Thoracic aorta (tissue), 2 donors: ENCODE data around the gene GABRE. TPM values are rescaled to one million over a fixed set of nuclear protein-coding genes. Genes with fewer than 3 reads are reported as not detected.

Experiments used
- ATAC-seq: fragments of 150-250 bp; one replicate; pipeline ENCODE4 v1.8.0; 2017; ENCODE audit warnings: low read depth; ENCODE audit not compliant: insufficient number of reproducible peaks, low FRiP score
- DNase-seq: peaks from one replicate; pipeline ENCODE4 v3.0.0-alpha.2; 2020; ENCODE audit warnings: low spot score
- H3K27ac ChIP-seq, 2 donors: fragments of 200-600 bp; sonication (generic); 1 replicate in 1 of 2; 2 replicates in 1 of 2; pipeline ENCODE4 v1.5.1; 2016; ENCODE audit warnings: mild to moderate bottlenecking in 2 of 2, moderate library complexity in 2 of 2
- H3K27me3 ChIP-seq: fragments of 200-600 bp; sonication (generic); replicated peaks from 2 replicates; pipeline ENCODE4 v1.6.0; 2016; ENCODE audit warnings: mild to moderate bottlenecking; ENCODE audit not compliant: insufficient read depth
- H3K36me3 ChIP-seq: fragments of 200-600 bp; sonication (generic); one replicate; pipeline ENCODE4 v1.5.1; 2016
- H3K4me1 ChIP-seq, 2 donors: fragments of 200-600 bp; sonication (generic); 1 replicate in 1 of 2; 2 replicates in 1 of 2; pipeline versions ENCODE4 v1.5.1 to v1.6.0; 2016; ENCODE audit warnings: low read depth in 2 of 2, mild to moderate bottlenecking in 1 of 2; ENCODE audit not compliant: control insufficient read depth in 1 of 2
- H3K4me3 ChIP-seq: fragments of 200-600 bp; sonication (generic); 2 replicates; pipeline ENCODE4 v1.5.1; 2016; ENCODE audit warnings: mild to moderate bottlenecking
- H3K9me3 ChIP-seq: fragments of 200-600 bp; sonication (generic); 2 replicates; pipeline ENCODE4 v1.5.1; 2016
- total RNA-seq, 2 donors: library from RNA; depleted of rRNA; stranded (reverse); fragments of >200 nt; gene quantifications; one replicate each; pipeline versions ENCODE4 v1.1.0 to v1.2.3, GENCODE V29; 2016
- TF ChIP-seq, protein P1 (sequence below): fragments of 200-600 bp; sonication (generic); IDR thresholded peaks from one replicate; pipeline ENCODE4 v1.5.1; 2019; ENCODE audit warnings: antibody characterized with exemption

Gene GABRE
- total RNA-seq, 2 donors from 2014 or later, result 40.9 to 286 TPM

DNA sequence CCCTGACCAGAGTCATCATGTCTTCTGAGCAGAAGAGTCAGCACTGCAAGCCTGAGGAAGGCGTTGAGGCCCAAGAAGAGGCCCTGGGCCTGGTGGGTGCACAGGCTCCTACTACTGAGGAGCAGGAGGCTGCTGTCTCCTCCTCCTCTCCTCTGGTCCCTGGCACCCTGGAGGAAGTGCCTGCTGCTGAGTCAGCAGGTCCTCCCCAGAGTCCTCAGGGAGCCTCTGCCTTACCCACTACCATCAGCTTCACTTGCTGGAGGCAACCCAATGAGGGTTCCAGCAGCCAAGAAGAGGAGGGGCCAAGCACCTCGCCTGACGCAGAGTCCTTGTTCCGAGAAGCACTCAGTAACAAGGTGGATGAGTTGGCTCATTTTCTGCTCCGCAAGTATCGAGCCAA lies 50.8 kb downstream of the GABRE start:
- Histone ChIP-seq H3K27me3 (no peaks in the 10 kb centered on the region), H3K9me3 (no peaks in the 10 kb centered on the region), H3K4me1 (no peaks in the 10 kb centered on the region), H3K27ac (no peak overlapping the region), H3K36me3 (no peaks in the 10 kb centered on the region), H3K4me3 (no peak overlapping the region)
- TF ChIP-seq, protein P1, sequence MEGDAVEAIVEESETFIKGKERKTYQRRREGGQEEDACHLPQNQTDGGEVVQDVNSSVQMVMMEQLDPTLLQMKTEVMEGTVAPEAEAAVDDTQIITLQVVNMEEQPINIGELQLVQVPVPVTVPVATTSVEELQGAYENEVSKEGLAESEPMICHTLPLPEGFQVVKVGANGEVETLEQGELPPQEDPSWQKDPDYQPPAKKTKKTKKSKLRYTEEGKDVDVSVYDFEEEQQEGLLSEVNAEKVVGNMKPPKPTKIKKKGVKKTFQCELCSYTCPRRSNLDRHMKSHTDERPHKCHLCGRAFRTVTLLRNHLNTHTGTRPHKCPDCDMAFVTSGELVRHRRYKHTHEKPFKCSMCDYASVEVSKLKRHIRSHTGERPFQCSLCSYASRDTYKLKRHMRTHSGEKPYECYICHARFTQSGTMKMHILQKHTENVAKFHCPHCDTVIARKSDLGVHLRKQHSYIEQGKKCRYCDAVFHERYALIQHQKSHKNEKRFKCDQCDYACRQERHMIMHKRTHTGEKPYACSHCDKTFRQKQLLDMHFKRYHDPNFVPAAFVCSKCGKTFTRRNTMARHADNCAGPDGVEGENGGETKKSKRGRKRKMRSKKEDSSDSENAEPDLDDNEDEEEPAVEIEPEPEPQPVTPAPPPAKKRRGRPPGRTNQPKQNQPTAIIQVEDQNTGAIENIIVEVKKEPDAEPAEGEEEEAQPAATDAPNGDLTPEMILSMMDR, result no peak
- no peak for ATAC-seq
- no peak for DNase-seq

DNA sequence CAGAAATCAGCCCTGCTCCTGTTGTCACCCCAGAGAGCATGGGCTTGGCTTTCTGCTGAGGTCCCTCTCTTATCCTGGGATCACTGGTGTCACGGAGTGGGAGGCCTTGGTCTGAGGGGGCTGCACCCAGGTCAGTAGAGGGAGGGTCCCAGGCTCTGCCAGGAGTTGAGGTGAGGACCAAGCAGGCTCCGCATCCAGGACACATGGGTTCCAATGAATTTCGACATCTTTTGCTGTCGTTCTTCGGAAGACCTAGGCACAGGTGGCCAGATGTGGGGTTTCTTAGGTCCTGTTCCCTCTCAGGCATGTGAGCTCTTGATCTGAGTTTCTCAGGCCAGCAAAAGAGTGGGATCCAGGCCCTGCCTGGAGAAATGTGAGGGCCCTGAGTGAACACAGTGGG lies 51.8 kb downstream of the GABRE start:
- Histone ChIP-seq H3K4me3 (no peak overlapping the region), H3K9me3 (no peaks in the 10 kb centered on the region), H3K27ac (no peak overlapping the region), H3K27me3 (no peaks in the 10 kb centered on the region), H3K36me3 (no peaks in the 10 kb centered on the region), H3K4me1 (no peaks in the 10 kb centered on the region)
- DNase-seq (no peak), ATAC-seq (no peak)
- TF ChIP-seq, protein P1, result no peak

DNA sequence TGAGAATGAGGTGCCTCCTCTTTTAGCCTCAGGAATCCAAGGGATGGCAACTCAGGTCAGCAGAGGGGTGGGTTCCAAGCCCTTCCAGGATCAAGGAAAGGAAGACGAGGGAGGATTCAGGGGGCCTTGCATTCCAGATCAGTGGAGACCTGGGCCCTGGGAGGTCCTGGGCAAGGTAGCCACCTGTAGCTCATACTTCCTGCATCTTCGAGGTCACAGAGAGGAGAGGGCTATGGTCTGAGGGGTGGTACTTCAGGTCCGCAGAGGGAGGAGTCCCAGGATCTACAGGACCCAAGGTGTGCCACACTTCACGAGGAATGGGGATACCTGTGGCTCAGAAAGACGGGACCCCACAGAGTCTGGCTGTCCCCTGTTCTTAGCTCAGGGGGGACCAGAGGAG lies 52.6 kb downstream of the GABRE start:
- DNase-seq (no peak), ATAC-seq (no peak)
- no peaks in the 10 kb centered on the region for H3K9me3 ChIP-seq
- H3K4me3 ChIP-seq, result no peak overlapping the region
- TF ChIP-seq, protein P1, result no peak
- no peak overlapping the region for H3K27ac ChIP-seq
- no peaks in the 10 kb centered on the region for H3K36me3 ChIP-seq
- no peaks in the 10 kb centered on the region for H3K4me1 ChIP-seq
- no peaks in the 10 kb centered on the region for H3K27me3 ChIP-seq

DNA sequence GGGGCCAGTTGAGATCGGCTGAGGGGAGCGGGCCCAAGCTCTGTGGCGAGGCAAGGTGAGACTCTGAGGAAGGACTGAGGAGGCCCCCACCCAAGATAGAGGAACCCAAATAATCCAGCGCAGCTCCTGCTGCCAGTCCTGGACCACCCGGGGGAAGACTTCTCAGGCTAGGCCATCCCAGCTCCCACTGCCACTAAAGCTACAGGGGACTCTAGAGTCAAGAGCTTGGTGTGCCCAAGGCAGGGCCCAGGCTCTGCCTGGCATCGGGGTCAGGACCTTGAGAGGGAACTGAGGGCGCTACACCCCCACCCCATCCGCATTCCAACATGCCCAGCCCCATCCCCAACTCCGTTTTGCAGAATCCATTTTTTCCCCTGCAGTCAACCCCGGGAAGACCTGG lies 53.2 kb downstream of the GABRE start:
- Histone ChIP-seq H3K4me3 (no peak overlapping the region), H3K27ac (no peak overlapping the region), H3K36me3 (no peaks in the 10 kb centered on the region), H3K9me3 (no peaks in the 10 kb centered on the region), H3K4me1 (no peaks in the 10 kb centered on the region), H3K27me3 (no peaks in the 10 kb centered on the region)
- ATAC-seq (no peak), DNase-seq (no peak)
- TF ChIP-seq, protein P1, result no peak

DNA sequence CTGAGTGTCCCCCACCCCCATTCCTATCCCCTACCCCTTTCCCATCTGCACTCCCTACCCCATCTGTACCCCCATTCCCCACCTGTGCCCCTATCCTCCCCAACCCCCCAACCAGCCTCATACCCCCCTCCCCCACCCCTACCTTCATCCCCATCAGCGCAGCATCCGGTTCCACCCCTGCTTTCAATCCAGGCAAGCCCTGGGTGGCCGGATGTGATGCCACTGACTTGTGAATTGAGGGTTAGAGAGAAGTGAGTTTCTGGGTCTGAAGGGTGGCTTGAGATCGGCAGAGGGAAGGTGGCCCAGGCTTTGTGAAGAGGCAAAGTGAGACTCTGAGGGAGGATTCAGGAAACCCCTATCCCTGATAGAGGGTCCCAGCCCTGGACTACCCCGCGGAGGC lies 53.9 kb downstream of the GABRE start:
- Histone ChIP-seq H3K27ac (no peak overlapping the region), H3K4me3 (no peak overlapping the region), H3K27me3 (no peaks in the 10 kb centered on the region), H3K9me3 (no peaks in the 10 kb centered on the region), H3K36me3 (no peaks in the 10 kb centered on the region), H3K4me1 (no peaks in the 10 kb centered on the region)
- ATAC-seq, result no peak
- DNase-seq, result no peak
- TF ChIP-seq, protein P1, result no peak
